NCI-H82 treated with DMSO at 0.1 percent for 48 hours (cell line): ENCODE results near the gene RELCH.

Source experiments
- DNase-seq: peaks from one replicate; lab custom pipeline; 2025; ENCODE audit not compliant: unreplicated experiment; lab: John Stamatoyannopoulos, UW

Gene RELCH

GRCh38 chr18:62323483-62324180 is 136.6 kb downstream of the RELCH start:
- DNase-seq = no peak

DNA sequence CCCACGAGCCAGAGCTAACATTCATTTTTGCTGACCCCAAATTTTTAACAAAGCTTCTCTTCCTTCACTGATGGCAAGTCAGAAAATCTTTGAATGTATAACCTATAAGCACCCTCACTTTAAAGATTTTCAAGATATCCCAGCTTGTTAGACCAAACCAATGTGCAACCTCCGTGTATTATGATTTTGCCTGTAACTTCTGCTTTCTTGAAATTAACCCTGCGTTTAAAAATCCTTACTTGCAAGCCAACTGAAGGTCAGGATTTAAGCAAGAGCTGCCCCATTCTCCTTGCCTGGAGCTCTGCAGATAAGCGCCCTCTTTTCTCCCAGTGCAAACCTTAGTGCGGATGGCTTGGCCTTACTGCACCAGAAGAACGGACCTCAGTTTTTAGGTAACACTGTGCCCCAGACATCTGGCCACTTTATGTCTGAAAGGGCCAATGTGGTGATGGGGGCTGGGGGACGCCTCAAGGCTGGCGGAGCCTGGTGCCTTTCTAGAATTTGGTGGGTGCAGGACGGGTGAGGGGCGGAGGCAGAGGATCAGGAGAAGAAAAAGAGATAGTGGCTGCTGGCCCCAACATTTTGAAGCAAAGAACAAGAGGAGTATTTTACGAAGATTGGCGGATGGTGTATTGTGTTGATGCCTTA is 137.2 kb downstream of the RELCH start:
- DNase-seq = no peak

- no peak for DNase-seq
These were observed 138.1 kb downstream of the RELCH start, which contains the start of gene TNFRSF11A for GRCh38 chr18:62324917-62325805. TSS of gene TNFRSF11A (plus strand) at chr18:62325310. CDS start at chr18:62325353, 43 bp downstream.

GRCh38 chr18:62325806-62326645 is 139.0 kb downstream of the RELCH start:
- DNase-seq = no peak

DNA sequence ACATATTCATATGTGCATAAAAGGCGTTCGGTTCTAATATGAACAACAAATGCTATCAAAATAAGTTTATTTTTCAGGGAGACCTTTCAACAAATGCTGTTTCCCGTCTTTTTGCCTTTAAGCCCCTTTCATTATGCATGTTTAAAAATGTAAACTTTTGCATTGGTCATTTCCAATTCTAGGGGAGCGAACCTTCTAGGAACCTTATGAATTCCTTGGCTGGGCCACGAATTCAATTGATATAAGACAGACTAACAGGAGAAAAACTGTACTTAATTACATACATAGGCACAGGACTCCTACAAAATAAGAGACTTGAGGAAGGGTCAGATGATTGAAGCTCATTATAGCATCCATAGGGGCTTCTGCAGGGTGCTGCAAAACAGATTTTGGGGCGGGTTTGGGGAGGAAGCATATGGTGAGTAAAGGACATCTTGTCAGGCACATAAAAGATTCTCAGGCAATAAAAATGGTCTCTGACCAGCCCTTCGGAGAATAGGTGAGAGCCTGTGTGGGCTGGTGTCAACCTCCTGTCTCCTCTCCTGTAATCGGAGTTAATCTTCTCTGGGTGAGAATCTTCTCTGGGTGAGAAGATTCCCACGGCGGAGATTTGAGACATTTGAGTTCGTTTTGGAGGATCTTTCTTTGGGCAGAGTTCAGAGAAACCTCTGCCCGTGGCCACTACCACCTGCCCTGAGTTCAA is 139.7 kb downstream of the RELCH start:
- no peak for DNase-seq

DNA sequence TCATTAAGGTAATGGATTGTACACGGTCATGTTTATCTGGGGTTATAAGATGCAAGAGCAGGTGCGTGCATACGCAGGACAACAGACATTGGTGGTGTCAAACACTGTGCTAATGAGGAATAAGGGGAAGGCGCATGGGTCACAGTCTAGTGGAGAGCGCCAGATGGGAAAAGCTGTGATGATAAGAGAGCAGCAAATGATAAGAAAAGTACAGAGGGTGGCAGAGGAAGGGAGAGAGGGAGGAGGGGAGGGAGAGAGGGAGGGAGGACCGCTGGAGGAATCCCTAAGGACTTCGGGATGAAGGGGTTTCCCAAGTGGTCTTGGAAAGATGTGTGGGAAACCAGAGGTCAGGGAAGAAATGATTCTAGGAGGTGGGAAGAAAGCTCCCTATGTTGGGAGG is 140.9 kb downstream of the RELCH start:
- DNase-seq = no peak

DNA sequence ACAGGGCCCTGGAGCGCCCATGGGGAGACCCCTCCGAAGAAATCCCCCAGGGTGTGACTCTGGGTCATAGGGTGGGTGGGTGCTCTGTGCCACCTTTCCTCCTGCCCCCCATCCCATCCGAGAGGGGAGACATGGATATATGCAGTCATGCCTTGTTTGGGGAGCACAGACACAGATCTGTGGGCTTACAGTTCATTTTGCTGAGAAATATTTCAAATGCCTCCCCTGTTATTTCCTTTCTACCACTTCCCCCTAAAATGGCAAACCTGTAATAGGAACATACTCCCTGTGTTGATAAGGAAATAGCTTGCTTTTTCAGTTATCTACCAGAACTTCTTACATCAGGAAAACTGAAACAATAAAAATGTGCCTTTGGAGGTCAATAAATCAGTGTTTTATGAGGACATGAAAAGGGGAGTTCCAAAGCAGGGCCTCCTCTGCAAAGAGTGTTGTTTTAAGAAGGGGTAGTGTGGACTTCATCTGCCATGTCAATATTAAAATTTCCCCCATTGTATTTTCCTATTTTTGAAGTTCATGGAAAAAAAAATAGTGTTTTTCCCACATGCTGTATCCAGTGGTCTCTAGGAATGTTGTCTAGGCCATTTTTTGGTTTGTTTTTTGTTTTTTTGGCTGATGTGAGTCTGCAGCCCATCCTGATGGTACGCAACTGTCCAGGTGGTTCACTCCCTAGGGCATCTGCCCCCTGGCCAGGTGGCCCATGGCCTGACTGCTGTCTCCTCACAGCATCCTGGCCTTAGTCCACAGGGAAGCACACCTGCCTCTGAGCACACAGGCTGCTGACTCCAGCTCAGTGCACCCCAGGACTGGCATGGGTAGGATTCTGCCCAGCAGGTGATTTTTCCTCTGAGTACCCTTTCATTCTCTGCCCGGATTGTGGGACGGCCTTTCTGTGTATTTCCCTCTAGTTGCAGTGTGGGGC is 141.8 kb downstream of the RELCH start:
- DNase-seq = no peak

DNA sequence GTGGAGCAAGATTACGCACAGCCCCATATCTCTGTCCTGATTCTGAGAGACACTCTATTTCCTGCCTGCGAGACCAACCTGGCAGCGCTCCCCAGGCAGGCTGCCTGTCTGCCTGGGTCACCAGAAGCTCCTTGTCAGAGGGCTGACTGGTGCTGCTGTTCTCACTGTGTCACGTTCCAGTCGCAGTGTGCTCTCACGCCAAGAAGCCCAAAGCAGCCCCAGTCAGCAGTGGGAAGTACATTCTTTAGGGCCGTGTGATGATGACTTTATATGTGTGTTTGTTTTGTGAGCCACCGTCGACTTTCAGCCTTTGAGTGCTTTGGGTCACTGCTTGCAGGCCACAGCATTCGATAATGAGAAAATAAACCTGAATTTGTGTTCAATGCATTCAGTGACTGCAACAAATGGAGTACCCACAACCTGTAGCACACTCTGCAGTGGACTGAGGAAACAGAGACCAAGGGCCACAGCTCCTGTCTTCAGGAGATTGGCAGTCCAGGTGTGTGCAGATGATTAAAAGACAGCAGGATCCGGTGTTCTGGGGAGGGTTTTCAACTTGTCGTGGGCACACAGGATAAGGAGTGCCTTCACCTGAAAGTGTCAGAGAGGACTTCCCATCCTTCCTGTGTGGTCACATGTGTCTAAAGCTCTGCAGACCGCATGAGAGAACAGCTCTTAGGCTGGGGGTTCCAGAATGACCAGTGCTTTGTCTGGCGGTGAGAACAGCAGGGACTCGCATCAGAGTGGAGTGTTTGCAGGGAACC is 142.8 kb downstream of the RELCH start:
- no peak for DNase-seq

GRCh38 chr18:62330650-62331049 is 143.6 kb downstream of the RELCH start:
- DNase-seq = no peak

DNA sequence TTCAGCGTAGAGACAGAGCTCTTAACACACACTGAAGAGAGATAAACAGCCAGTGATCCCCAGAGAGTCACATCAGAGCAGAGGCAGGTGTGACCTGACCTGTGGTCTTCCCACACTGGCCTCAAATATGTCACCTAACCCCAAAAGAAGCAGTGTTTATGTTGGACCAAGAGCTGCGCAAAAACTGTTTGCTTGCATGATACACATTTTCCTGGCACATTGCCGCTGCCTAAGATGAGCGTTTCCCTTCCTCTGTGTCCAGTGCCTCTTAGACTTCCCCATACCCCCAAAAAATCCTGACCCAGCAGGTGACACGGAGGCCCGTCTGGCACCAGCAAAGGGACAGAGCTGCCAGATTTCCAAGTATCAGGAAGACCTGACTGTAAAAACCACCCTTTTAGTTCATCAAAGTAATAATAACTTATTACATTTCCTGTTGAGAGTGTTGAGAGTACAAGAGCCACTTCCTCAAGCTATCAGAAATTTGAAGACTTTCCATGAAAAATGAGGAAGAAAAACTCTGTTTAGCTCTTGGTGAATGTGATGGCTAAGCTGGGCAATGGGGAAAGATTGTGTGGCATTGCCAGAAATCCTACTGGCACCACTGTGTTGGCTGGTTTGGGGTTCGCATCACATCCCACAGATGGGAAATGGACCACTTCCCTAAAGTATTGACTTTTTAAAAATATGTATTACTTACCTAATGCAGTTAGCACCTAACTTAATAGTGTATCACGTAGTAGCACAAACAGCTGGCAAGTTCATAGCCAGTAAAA is 144.7 kb downstream of the RELCH start:
- no peak for DNase-seq

GRCh38 chr18:62332431-62332830 is 145.4 kb downstream of the RELCH start:
- DNase-seq = no peak

- peak; percentile 63 for DNase-seq
These were observed 146.1 kb downstream of the RELCH start for GRCh38 chr18:62332964-62333695.

DNA sequence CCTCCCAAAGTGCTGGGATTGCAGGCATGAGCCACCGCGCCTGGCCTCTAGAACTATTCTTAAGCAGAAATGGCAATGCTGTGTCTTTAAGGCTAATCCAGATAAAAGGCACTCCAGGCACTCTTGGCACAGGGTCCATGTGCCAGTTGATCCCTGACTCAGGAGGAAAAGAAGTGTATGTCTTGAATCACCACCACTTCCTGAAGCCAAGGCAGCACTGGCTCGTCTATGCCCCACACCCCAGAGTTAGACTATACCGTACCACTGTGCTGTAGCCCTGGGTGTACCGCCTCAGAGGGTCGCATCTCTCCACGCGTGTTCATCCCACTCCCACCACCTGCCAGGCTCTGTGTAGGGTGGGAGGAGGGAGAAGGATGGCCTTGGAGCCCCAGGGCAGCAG is 147.1 kb downstream of the RELCH start:
- DNase-seq = no peak

DNA sequence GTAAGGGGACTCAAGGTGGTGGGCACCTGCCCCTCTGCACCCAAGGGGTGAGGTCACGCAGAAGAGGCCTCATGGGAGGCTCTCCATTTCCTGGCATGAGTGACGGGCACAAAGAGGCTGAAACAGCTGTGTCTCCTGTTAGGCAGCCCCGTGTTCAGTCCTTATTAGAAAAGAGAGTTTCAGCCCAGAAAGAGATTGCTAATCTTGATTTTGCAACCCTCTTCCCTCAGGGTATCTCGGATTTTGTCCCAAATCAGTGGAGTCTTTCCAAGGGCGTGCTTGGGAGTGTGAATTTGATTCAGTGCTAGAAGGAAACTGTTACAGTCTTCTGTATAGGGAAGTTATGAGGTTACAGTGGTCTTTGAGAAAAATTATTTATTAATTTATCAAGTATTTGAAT is 148.4 kb downstream of the RELCH start:
- DNase-seq = no peak

DNA sequence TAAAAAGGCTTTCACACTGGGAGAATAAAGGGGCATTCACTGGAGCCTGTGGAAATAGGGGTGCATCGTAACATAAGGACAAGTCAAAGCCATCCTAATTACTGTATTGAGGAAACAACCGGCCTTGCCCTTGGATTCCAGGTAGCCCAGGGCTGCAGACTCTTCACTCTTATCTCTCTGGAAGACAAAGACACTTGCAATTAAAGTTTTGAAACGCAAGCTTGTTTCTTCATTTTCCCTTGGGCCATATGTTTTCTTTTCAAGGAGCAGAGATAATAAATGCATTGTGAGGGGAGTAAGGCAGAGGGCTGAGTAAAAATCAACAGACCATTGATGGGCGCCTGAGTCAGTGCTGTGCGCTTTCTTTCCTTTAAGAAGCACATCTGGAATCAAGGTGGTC is 149.6 kb downstream of the RELCH start:
- DNase-seq = no peak

DNA sequence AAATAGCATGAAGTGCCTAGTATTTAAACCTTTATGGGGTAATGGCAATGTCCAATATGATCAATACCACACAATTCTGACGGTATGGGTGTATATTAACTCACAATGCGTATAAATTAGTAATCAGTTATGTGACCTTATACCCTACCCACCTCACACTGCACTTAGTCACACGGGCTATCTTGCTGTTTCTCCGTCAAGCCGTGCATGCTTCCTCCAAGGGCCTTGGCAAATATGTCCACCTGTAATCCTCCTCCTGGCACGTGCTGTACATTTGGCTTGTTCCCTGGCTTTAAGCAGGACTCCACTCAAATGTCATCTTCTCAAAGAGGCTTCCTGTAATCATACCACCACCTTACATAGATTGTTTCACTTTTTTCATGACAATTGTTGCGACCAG is 150.3 kb downstream of the RELCH start:
- no peak for DNase-seq
